ENCODE measurements around the gene IL10RA.
"Not testable (repeated sequence)": the region's sequence is repeated elsewhere in the genome, so short reads cannot be mapped to it uniquely, and the experiment has no call there.

The IL10RA gene

GRCh38 chr11:117970400-117971024 lies 15.7 kb upstream of the IL10RA start:
- Histone ChIP-seq H3K36me3 (ENCODE audit: control insufficient read depth, insufficient read depth, low read length) (no peaks in the 10 kb centered on the region), H3K4me3 (ENCODE audit: low read length) (no peak overlapping the region), H3K9ac (ENCODE audit: low read length) (no peak overlapping the region), H3K27me3 (ENCODE audit: control insufficient read depth, insufficient read depth, low read length) (no peaks in the 10 kb centered on the region), H3K9me3 (ENCODE audit: control insufficient read depth, low read length) (no peaks in the 10 kb centered on the region), H3K4me1 (ENCODE audit: control insufficient read depth, insufficient read depth, low read length) (peaks cover 27% of the 10 kb centered on the region)

DNA sequence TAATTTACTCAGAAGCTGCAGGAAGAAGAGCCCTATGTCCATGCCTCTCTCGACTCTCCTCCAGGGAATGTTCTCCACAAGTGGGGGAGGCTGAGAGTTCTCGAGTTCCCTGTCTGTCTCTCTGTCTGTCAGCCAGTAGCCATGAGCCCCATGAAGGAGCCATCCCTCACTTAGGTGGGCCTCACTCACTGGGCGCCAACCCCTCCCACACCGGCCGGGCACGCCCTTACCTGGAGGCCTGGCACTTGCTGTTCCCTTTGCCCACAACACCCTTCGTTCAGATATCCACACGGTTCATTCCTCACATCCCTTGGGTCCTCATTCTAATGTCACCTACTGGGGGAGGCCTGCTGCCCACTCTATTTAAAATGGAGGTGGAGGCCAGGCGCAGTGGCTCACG lies 14.2 kb upstream of the IL10RA start:
- H3K36me3 ChIP-seq (ENCODE audit: control insufficient read depth, insufficient read depth, low read length) = no peaks in the 10 kb centered on the region
- H3K4me1 ChIP-seq (ENCODE audit: control insufficient read depth, insufficient read depth, low read length) = peaks cover 27% of the 10 kb centered on the region
- no peak overlapping the region for H3K4me3 ChIP-seq (ENCODE audit: low read length)
- no peaks in the 10 kb centered on the region for H3K9me3 ChIP-seq (ENCODE audit: control insufficient read depth, low read length)
- no peaks in the 10 kb centered on the region for H3K27me3 ChIP-seq (ENCODE audit: control insufficient read depth, insufficient read depth, low read length)
- H3K9ac ChIP-seq (ENCODE audit: low read length) = no peak overlapping the region

GRCh38 chr11:117972629-117973502 lies 13.3 kb upstream of the IL10RA start:
- Histone ChIP-seq H3K9me3 (ENCODE audit: control insufficient read depth, low read length) (no peaks in the 10 kb centered on the region), H3K4me1 (ENCODE audit: control insufficient read depth, insufficient read depth, low read length) (peaks cover 27% of the 10 kb centered on the region), H3K36me3 (ENCODE audit: control insufficient read depth, insufficient read depth, low read length) (no peaks in the 10 kb centered on the region), H3K4me3 (ENCODE audit: low read length) (no peak overlapping the region), H3K27me3 (ENCODE audit: control insufficient read depth, insufficient read depth, low read length) (no peaks in the 10 kb centered on the region), H3K9ac (ENCODE audit: low read length) (no peak overlapping the region)

DNA sequence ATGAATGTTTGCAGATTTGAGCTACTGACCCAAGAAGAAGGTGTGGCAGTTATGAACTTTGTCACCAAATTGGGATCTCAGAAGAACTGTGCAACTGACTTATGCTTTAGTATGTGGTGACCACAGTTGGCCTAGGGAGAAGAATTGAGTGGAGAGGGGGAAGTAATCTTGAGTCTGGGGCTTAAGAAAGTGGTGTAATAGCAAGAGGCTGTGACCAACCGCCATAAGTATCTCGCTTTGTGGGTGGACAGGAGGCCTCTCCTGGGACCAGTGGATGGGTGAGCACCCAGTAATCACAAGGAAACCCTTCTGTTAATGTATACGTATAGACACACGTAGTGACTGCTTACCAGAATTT lies 12.7 kb upstream of the IL10RA start:
- no peaks in the 10 kb centered on the region for H3K9me3 ChIP-seq (ENCODE audit: control insufficient read depth, low read length)
- H3K9ac ChIP-seq (ENCODE audit: low read length) = no peak overlapping the region

DNA sequence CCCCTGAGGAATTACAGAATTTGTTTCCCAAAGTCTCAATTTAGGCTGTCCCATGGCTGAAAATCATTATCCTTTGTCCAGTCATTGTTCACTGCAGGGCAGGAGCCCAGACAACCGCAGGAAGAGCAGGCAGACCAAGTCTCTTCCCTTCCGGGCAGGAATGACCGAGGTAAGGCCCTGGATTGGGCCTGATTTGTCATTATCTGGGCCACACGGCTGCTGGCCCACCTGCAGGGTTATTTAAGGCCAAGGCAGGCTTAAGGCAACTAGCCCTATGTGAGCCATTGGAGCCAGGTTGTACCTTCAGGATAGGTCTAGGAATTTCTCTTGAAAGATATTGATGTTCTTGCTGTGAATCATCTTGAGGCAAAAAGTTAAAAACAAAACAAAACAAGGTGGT lies 9.7 kb upstream of the IL10RA start:
- no peaks in the 10 kb centered on the region for H3K9me3 ChIP-seq (ENCODE audit: control insufficient read depth, low read length)
- no peaks in the 10 kb centered on the region for H3K27me3 ChIP-seq (ENCODE audit: control insufficient read depth, insufficient read depth, low read length)
- H3K4me1 ChIP-seq (ENCODE audit: control insufficient read depth, insufficient read depth, low read length) = peaks cover 16% of the 10 kb centered on the region
- H3K9ac ChIP-seq (ENCODE audit: low read length) = no peak overlapping the region
- H3K36me3 ChIP-seq (ENCODE audit: control insufficient read depth, insufficient read depth, low read length) = no peaks in the 10 kb centered on the region
- no peak overlapping the region for H3K4me3 ChIP-seq (ENCODE audit: low read length)

More for the DNA sequence above, 12.7 kb upstream of the IL10RA start:
- H3K27me3 ChIP-seq (ENCODE audit: control insufficient read depth, insufficient read depth, low read length) = no peaks in the 10 kb centered on the region
- no peaks in the 10 kb centered on the region for H3K36me3 ChIP-seq (ENCODE audit: control insufficient read depth, insufficient read depth, low read length)
- peaks cover 27% of the 10 kb centered on the region for H3K4me1 ChIP-seq (ENCODE audit: control insufficient read depth, insufficient read depth, low read length)
- no peak overlapping the region for H3K4me3 ChIP-seq (ENCODE audit: low read length)

- Histone ChIP-seq H3K27me3 (ENCODE audit: control insufficient read depth, insufficient read depth, low read length) (no peaks in the 10 kb centered on the region), H3K4me1 (ENCODE audit: control insufficient read depth, insufficient read depth, low read length) (peaks cover 14% of the 10 kb centered on the region), H3K4me3 (ENCODE audit: low read length) (no peak overlapping the region), H3K9ac (ENCODE audit: low read length) (no peak overlapping the region), H3K36me3 (ENCODE audit: control insufficient read depth, insufficient read depth, low read length) (no peaks in the 10 kb centered on the region), H3K9me3 (ENCODE audit: control insufficient read depth, low read length) (no peaks in the 10 kb centered on the region)
Measured at GRCh38 chr11:117977029-117977428, 9.2 kb upstream of the IL10RA start.

DNA sequence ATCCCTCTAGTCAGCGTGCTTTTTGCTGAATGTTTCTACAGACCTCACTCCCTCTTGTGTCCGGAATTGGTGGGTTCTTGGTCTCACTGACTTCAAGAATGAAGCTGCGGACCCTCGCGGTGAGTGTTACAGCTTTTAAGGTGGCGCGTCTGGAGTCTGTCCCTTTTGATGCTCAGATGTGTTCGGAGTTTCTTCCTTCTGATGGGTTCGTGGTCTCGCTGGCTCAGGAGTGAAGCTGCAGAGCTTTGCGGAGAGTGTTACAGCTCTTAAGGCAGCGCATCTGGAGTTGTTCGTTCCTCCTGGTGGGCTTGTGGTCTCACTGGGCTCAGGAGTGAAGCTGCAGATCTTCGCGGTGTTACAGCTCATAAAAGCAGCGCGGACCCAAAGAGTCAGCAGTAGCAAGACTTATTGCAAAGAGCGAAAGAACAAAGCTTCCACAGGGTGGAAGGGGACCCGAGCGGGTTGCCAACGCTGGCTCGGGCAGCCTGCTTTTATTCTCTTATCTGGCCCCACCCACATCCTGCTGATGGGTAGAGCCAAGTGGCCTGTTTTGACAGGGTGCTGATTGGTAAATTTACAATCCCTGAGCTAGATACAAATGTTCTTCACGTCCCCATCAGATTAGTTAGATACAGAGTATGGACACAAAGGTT lies 8.5 kb upstream of the IL10RA start:
- H3K9me3 ChIP-seq (ENCODE audit: control insufficient read depth, low read length); H3K36me3 ChIP-seq (ENCODE audit: control insufficient read depth, insufficient read depth, low read length); H3K4me1 ChIP-seq (ENCODE audit: control insufficient read depth, insufficient read depth, low read length); H3K4me3 ChIP-seq (ENCODE audit: low read length); H3K27me3 ChIP-seq (ENCODE audit: control insufficient read depth, insufficient read depth, low read length); H3K9ac ChIP-seq (ENCODE audit: low read length): not testable (repeated sequence)

GRCh38 chr11:117978291-117978910 lies 7.8 kb upstream of the IL10RA start:
- not testable (repeated sequence) for H3K4me3 ChIP-seq (ENCODE audit: low read length); H3K9ac ChIP-seq (ENCODE audit: low read length); H3K36me3 ChIP-seq (ENCODE audit: control insufficient read depth, insufficient read depth, low read length); H3K4me1 ChIP-seq (ENCODE audit: control insufficient read depth, insufficient read depth, low read length); H3K27me3 ChIP-seq (ENCODE audit: control insufficient read depth, insufficient read depth, low read length); H3K9me3 ChIP-seq (ENCODE audit: control insufficient read depth, low read length)

- no peaks in the 10 kb centered on the region for H3K4me1 ChIP-seq (ENCODE audit: control insufficient read depth, insufficient read depth, low read length)
- no peaks in the 10 kb centered on the region for H3K9me3 ChIP-seq (ENCODE audit: control insufficient read depth, low read length)
- no peak overlapping the region for H3K4me3 ChIP-seq (ENCODE audit: low read length)
- no peak overlapping the region for H3K9ac ChIP-seq (ENCODE audit: low read length)
- H3K27me3 ChIP-seq (ENCODE audit: control insufficient read depth, insufficient read depth, low read length) = no peaks in the 10 kb centered on the region
- H3K36me3 ChIP-seq (ENCODE audit: control insufficient read depth, insufficient read depth, low read length) = no peaks in the 10 kb centered on the region
Measured at GRCh38 chr11:117978991-117979390, 7.2 kb upstream of the IL10RA start.

DNA sequence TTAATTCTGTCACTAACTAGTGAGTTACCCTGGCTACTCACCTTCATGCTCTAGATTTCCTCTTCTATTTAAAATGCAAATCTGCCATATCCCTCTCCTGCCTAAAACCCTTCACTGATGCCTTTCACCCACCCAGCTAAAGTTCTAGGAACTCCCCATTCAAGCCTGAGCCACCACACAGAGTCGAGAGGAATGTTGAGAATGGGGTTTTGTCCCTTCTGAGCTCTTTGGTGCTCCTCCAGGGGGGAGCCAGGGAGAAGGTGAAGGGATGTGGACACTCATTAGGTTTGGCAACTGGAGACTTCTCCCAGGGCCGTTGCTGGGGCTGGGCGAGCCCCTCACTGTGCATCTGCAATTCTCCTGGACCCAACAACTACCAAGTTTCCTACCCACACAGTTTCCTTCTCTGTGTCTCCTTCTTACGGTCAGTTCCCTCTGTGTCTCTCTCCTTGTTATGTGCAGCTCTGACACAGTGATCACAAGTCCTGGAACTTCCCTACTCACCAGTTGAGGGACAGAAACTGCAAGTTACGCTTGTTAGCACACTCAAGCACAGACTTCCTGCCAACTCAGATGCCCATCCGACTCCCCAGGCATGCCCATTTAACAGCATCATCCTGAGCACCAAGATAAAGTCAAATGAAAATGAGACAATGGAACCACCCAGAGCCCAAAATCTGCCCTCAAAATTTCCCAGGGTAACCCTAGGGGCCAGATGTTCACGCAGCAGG lies 6.5 kb upstream of the IL10RA start:
- Histone ChIP-seq H3K27me3 (ENCODE audit: control insufficient read depth, insufficient read depth, low read length) (no peaks in the 10 kb centered on the region), H3K4me3 (ENCODE audit: low read length) (no peak overlapping the region), H3K9me3 (ENCODE audit: control insufficient read depth, low read length) (no peaks in the 10 kb centered on the region), H3K9ac (ENCODE audit: low read length) (no peak overlapping the region), H3K36me3 (ENCODE audit: control insufficient read depth, insufficient read depth, low read length) (no peaks in the 10 kb centered on the region), H3K4me1 (ENCODE audit: control insufficient read depth, insufficient read depth, low read length) (no peaks in the 10 kb centered on the region)

GRCh38 chr11:117980280-117980679 lies 5.9 kb upstream of the IL10RA start:
- Histone ChIP-seq H3K9ac (ENCODE audit: low read length) (no peak overlapping the region), H3K9me3 (ENCODE audit: control insufficient read depth, low read length) (no peaks in the 10 kb centered on the region), H3K27me3 (ENCODE audit: control insufficient read depth, insufficient read depth, low read length) (no peaks in the 10 kb centered on the region), H3K4me3 (ENCODE audit: low read length) (no peak overlapping the region), H3K36me3 (ENCODE audit: control insufficient read depth, insufficient read depth, low read length) (no peaks in the 10 kb centered on the region), H3K4me1 (ENCODE audit: control insufficient read depth, insufficient read depth, low read length) (no peaks in the 10 kb centered on the region)
